Loucy (cell line): ENCODE measurements around the gene SAMD4A.

Experiments used
- H2AFZ ChIP-seq: fragments of 200-600 bp; sonication (generic); 2 replicates; pipeline ENCODE4 v1.6.0; 2016; ENCODE audit warnings: antibody characterized with exemption, mild to moderate bottlenecking, low read length, moderate library complexity
- H3F3A ChIP-seq: fragments of 200-600 bp; 2 replicates; pipeline ENCODE4 v1.6.0; 2016; ENCODE audit warnings: antibody characterized with exemption, low read depth, mild to moderate bottlenecking
- H3K27me3 ChIP-seq: fragments of 200-600 bp; sonication (generic); 2 replicates; pipeline ENCODE4 v1.6.1; 2014; ENCODE audit warnings: low read length, mild to moderate bottlenecking; ENCODE audit not compliant: insufficient read depth, poor library complexity, severe bottlenecking
- H3K36me3 ChIP-seq: fragments of 200-600 bp; sonication (generic); 2 replicates; pipeline ENCODE4 v1.6.1; 2016; ENCODE audit warnings: low read length; ENCODE audit not compliant: insufficient read depth
- H3K4me1 ChIP-seq: fragments of 200-600 bp; sonication (generic); 2 replicates; pipeline ENCODE4 v1.5.1; 2014; ENCODE audit warnings: low read length, mild to moderate bottlenecking; ENCODE audit not compliant: insufficient read depth, poor library complexity, severe bottlenecking
- H3K4me2 ChIP-seq: fragments of 200-600 bp; sonication (generic); 2 replicates; pipeline ENCODE4 v1.6.0; 2014; ENCODE audit warnings: antibody characterized with exemption, low read length, low read depth, mild to moderate bottlenecking; ENCODE audit not compliant: poor library complexity, severe bottlenecking
- H3K4me3 ChIP-seq: fragments of 200-600 bp; sonication (generic); 2 replicates; pipeline ENCODE4 v1.5.1; 2014; ENCODE audit warnings: low read length, mild to moderate bottlenecking, mixed read lengths; ENCODE audit not compliant: poor library complexity, severe bottlenecking
- H3K79me2 ChIP-seq: fragments of 200-600 bp; sonication (generic); 2 replicates; pipeline ENCODE4 v1.6.1; 2014; ENCODE audit warnings: low read length; ENCODE audit not compliant: insufficient read depth
- H3K9ac ChIP-seq: fragments of 200-600 bp; sonication (generic); 2 replicates; pipeline ENCODE4 v1.6.0; 2014; ENCODE audit warnings: mild to moderate bottlenecking, low read depth, low read length, moderate library complexity; ENCODE audit not compliant: poor library complexity, severe bottlenecking
- H3K9me2 ChIP-seq: fragments of 200-600 bp; sonication (generic); replicated peaks from 2 replicates; pipeline ENCODE4 v1.6.1; 2016; ENCODE audit warnings: low read depth, low read length, mixed read lengths
- H3K9me3 ChIP-seq: fragments of 200-600 bp; sonication (generic); 2 replicates; pipeline ENCODE4 v1.6.1; 2014; ENCODE audit warnings: mild to moderate bottlenecking, antibody characterized with exemption, low read length, low read depth; ENCODE audit not compliant: insufficient read depth
- H4K20me1 ChIP-seq: fragments of 200-600 bp; sonication (generic); 2 replicates; pipeline ENCODE4 v1.6.0; 2014; ENCODE audit warnings: antibody characterized with exemption, low read length, mild to moderate bottlenecking; ENCODE audit not compliant: insufficient read depth, poor library complexity, severe bottlenecking
- EZH2phosphoT487 ChIP-seq: fragments of 200-600 bp; IDR thresholded peaks from 2 replicates; pipeline ENCODE4 v1.6.1; 2018; ENCODE audit warnings: antibody characterized with exemption, mild to moderate bottlenecking, moderate library complexity, borderline replicate concordance
- TF ChIP-seq, protein P1 (sequence below): fragments of 200-600 bp; sonication (generic); conservative IDR thresholded peaks from 2 replicates; pipeline ENCODE4 v1.5.1; 2014; ENCODE audit warnings: mild to moderate bottlenecking, antibody characterized with exemption, low read length

Gene SAMD4A

DNA sequence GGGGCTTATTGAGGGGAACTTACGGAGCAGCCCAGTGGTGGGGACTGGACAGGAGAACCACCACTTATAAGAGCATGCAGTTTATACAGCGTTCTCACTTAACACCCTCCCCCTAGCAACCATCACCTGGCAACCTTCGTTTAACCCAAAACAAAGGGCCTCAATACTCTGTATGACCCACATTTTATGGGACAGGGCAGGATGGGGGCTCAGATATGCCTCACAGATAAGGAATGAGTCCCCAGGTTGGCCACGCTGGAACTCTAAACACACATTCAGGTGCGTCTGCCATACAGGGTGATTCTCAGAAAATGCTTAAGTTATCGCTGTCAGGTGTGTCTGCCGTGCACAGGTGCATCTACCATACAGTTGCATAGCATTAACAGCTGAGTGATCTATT, 236.5 kb downstream of the SAMD4A start:
- H3K4me1 ChIP-seq, result no peaks in the 10 kb centered on the region
- no peak overlapping the region for H3K9ac ChIP-seq
- no peaks in the 10 kb centered on the region for H3K9me2 ChIP-seq
- H3K4me2 ChIP-seq, result no peak overlapping the region
- TF ChIP-seq, protein P1, sequence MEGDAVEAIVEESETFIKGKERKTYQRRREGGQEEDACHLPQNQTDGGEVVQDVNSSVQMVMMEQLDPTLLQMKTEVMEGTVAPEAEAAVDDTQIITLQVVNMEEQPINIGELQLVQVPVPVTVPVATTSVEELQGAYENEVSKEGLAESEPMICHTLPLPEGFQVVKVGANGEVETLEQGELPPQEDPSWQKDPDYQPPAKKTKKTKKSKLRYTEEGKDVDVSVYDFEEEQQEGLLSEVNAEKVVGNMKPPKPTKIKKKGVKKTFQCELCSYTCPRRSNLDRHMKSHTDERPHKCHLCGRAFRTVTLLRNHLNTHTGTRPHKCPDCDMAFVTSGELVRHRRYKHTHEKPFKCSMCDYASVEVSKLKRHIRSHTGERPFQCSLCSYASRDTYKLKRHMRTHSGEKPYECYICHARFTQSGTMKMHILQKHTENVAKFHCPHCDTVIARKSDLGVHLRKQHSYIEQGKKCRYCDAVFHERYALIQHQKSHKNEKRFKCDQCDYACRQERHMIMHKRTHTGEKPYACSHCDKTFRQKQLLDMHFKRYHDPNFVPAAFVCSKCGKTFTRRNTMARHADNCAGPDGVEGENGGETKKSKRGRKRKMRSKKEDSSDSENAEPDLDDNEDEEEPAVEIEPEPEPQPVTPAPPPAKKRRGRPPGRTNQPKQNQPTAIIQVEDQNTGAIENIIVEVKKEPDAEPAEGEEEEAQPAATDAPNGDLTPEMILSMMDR, result no peak
- TF ChIP-seq EZH2phosphoT487, result no peak
- no peaks in the 10 kb centered on the region for H3F3A ChIP-seq
- no peaks in the 10 kb centered on the region for H3K36me3 ChIP-seq
- no peak overlapping the region for H2AFZ ChIP-seq
- no peaks in the 10 kb centered on the region for H4K20me1 ChIP-seq
- no peak overlapping the region for H3K4me3 ChIP-seq
- H3K27me3 ChIP-seq, result no peaks in the 10 kb centered on the region
- H3K79me2 ChIP-seq, result no peaks in the 10 kb centered on the region
- H3K9me3 ChIP-seq, result no peaks in the 10 kb centered on the region

DNA sequence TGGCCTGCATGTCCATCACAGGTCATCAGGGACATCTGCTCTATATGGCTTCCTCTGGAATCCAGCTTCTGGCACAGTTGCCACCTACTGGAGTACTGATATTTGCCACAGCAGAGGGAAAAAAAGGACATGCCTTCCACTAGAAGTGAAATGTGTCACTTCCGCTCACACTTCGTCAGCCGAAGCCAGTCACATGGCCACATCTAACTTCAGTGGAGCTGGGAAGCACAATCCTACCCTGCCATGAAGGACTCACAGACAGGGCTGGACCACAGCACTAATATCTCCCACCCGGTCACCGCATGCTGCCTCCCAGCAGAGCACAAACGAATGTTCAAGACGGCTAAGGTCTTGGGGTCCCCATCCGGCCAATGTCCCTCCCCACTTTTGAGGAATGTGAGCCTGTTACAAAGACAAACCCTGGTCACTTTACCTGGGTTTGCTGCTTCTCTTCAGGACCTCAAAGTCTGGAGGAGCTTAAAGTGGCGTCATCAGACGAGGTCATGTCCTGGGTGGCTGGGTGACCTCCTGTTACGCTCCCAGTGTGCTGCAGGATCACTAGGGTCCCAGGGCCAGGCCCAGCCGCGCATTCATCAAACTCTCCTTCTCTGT, 237.1 kb downstream of the SAMD4A start:
- Histone ChIP-seq H3K36me3 (no peaks in the 10 kb centered on the region), H3F3A (no peaks in the 10 kb centered on the region), H3K4me2 (no peak overlapping the region), H3K9ac (no peak overlapping the region), H3K9me3 (no peaks in the 10 kb centered on the region), H3K4me3 (no peak overlapping the region), H3K9me2 (no peaks in the 10 kb centered on the region), H3K79me2 (no peaks in the 10 kb centered on the region), H3K27me3 (no peaks in the 10 kb centered on the region), H2AFZ (no peak overlapping the region), H4K20me1 (no peaks in the 10 kb centered on the region), H3K4me1 (no peaks in the 10 kb centered on the region)
- TF ChIP-seq, protein P1, result no peak
- no peak for TF ChIP-seq EZH2phosphoT487

DNA sequence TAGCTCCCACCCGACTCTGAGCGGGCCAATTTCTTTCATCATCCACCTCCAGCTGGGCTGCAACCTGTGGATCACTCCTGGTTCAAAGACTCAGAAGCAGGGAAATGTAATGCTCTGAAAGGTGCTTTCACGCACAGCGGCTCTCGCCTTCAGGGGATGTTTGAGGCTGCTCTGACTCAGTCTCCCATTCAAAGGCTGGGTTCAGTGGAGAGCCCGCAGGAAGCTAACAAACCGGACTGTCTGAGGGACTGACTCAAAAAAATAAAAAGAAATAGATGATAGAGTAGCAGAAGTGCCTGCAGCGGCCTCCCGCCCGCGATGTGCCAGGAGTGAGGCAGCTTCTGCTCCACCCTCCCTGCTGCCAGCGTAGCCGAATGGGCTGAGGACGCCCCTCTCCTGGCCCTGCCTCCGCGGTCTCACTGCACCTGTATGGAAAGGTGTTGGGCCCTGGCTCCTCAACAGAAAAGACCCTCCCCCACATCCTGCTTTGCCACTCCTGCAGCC, 237.7 kb downstream of the SAMD4A start:
- Histone ChIP-seq H3K4me3 (no peak overlapping the region), H3K9me2 (no peaks in the 10 kb centered on the region), H3K4me1 (no peaks in the 10 kb centered on the region), H3F3A (no peaks in the 10 kb centered on the region), H3K36me3 (no peaks in the 10 kb centered on the region), H4K20me1 (no peaks in the 10 kb centered on the region), H3K79me2 (no peaks in the 10 kb centered on the region), H3K9ac (no peak overlapping the region), H3K4me2 (no peak overlapping the region), H3K9me3 (no peaks in the 10 kb centered on the region), H2AFZ (no peak overlapping the region), H3K27me3 (no peaks in the 10 kb centered on the region)
- no peak for TF ChIP-seq EZH2phosphoT487
- TF ChIP-seq, protein P1, result no peak
